Testis (tissue), 3 donors: Measurements from ENCODE around the gene MARCHF3. TPM values are rescaled to one million over a fixed set of nuclear protein-coding genes. Genes with fewer than 3 reads are reported as not detected.

ENCODE experiments used
- DNase-seq: peaks from one replicate; pipeline ENCODE4 v3.0.0-alpha.2; 2019
- H3K27ac ChIP-seq, 2 donors: fragments of 200-600 bp; sonication (generic); one replicate each; pipeline ENCODE4 v1.5.1; 2019
- H3K27me3 ChIP-seq: fragments of 200-600 bp; sonication (generic); one replicate; pipeline ENCODE4 v1.5.1; 2019
- H3K36me3 ChIP-seq: fragments of 200-600 bp; sonication (generic); one replicate; pipeline ENCODE4 v1.5.1; 2017; ENCODE audit warnings: low read depth; ENCODE audit errors: missing control alignments
- H3K4me1 ChIP-seq: fragments of 200-600 bp; sonication (generic); one replicate; pipeline ENCODE4 v1.5.1; 2019
- H3K4me3 ChIP-seq, 2 donors: fragments of 200-600 bp; sonication (generic); one replicate each; pipeline ENCODE4 v1.5.1; 2017 to 2019
- H3K9me3 ChIP-seq: fragments of 200-600 bp; sonication (generic); one replicate; pipeline ENCODE4 v1.5.1; 2017
- CTCF ChIP-seq, 3 experiments: fragments of 450-650 bp in 2 of 3; fragments of 200-600 bp in 1 of 3; sonication (generic) in 1 of 3; IDR thresholded peaks; one replicate each; pipeline ENCODE4 v1.5.1; 2016 to 2019; ENCODE audit warnings: antibody characterized with exemption in 3 of 3, mild to moderate bottlenecking in 2 of 3, moderate library complexity in 1 of 3
- POLR2A ChIP-seq: fragments of 450-650 bp; IDR thresholded peaks from one replicate; pipeline ENCODE4 v1.6.1; 2017; ENCODE audit warnings: antibody characterized with exemption, mild to moderate bottlenecking, moderate library complexity
- WGBS, 2 donors: methylation state at CpG; one replicate each; pipeline ENCODE4 v1.1.5; 2018; 5-methylcytosine and 5-hydroxymethylcytosine counted together
- intact Hi-C: fragments of 100-400 bp; cut with DNase I; formaldehyde crosslinking; loops from one replicate; pipeline ENCODE4 v1.15.1; 2023; ENCODE audit warnings: low total_unique reads
- polyA plus RNA-seq: library from polyadenylated mRNA; stranded (reverse); fragments of 350-450 nt; fragmentation: Illumina TruSeq; extraction: RNeasy Lipid Tissue Mini Kit (QIAGEN cat#74804); gene quantifications from one replicate; pipeline ENCODE4 v1.2.3, GENCODE V29; 2014; ENCODE audit warnings: low read depth, low replicate concordance; ENCODE audit not compliant: insufficient read depth
- total RNA-seq, 2 donors: library from RNA; depleted of rRNA; stranded (reverse); fragments of >200 nt; gene quantifications; one replicate each; pipeline ENCODE4 v1.2.3, GENCODE V29; 2016

Gene MARCHF3
- total and polyA plus RNA-seq, 3 donors from 2014 or later, result 34.0 to 81.9 (median 38.8) TPM

DNA sequence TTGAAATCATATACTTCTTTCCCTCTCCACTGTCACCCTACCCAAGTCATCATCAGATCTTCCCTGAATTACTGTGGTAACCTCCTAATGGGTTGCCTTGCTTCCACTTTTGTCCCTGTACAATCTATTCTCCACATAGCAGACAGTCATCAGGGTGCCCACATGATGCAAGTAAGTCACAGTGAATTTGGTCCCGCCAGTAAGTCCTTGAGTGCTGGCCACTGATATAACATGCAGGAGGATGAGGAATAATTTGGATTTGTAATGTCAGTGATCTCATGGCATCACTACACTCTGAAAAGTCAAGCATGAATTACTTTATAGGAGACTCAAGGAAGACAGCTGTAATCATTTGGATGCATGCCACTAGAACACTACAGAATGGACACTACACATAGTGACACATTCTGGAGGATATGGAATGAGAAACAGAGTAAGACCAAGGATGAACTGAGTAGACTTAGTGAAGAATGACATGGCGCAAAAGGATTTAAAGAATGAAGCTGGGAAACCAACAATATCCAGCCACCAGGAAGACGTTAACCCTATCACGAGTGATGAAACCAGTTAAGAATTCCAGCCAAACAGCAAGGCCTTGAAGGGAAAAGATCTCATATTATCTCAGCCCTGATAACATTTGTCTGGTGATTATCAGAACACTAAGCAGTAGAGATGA, 28.6 kb downstream of the MARCHF3 start:
- Histone ChIP-seq H3K9me3 (no peaks in the 10 kb centered on the region), H3K27ac (no peak overlapping the region), H3K36me3 (no peaks in the 10 kb centered on the region), H3K4me1 (no peaks in the 10 kb centered on the region), H3K4me3 (no peak overlapping the region), H3K27me3 (no peaks in the 10 kb centered on the region)
- intact Hi-C loops, result no loop called here
- no peak for DNase-seq
- no peak for TF ChIP-seq POLR2A
- no peak for TF ChIP-seq CTCF (IDR thresholded peaks at IDR 0.05)
- 64 to 72% methylated on average over 4 of the region's 4 CpGs for WGBS, 2 donors

- Histone ChIP-seq H3K27ac (no peak overlapping the region), H3K9me3 (no peaks in the 10 kb centered on the region), H3K27me3 (no peaks in the 10 kb centered on the region), H3K4me3 (no peak overlapping the region), H3K36me3 (no peaks in the 10 kb centered on the region), H3K4me1 (no peaks in the 10 kb centered on the region)
- intact Hi-C loops, result no loop called here
- 74 to 76% methylated on average over 3 of the region's 3 CpGs for WGBS, 2 donors
- DNase-seq, result no peak
- TF ChIP-seq POLR2A (no peak), CTCF (IDR thresholded peaks at IDR 0.05) (no peak)
Measured at GRCh38 chr5:126998895-126999570, 31.3 kb downstream of the MARCHF3 start.

GRCh38 chr5:126998201-126998631, 32.1 kb downstream of the MARCHF3 start:
- no peak overlapping the region for H3K4me3 ChIP-seq
- H3K27me3 ChIP-seq, result no peaks in the 10 kb centered on the region
- DNase-seq, result no peak

DNA sequence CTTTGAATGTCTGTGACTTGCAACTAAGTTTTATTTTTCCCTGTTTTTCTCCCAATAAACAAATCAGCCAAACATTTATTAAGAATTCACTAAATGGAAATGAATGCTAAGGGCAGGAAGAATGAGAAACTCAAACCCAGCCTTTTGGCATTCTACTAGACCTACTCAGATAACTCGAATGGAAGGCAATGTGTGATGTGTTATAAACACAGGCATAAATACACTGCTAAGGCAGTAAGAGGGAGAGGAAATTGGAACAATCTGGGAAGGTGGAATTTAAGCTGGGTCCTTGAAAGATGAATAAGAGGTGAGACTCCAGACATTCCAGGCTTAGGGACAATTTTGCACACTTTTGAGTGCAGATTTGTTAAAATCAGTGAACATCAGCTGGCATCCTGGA, 34.7 kb downstream of the MARCHF3 start:
- Histone ChIP-seq H3K27ac (no peak overlapping the region), H3K36me3 (no peaks in the 10 kb centered on the region), H3K27me3 (no peaks in the 10 kb centered on the region), H3K9me3 (no peaks in the 10 kb centered on the region), H3K4me3 (no peak overlapping the region), H3K4me1 (no peaks in the 10 kb centered on the region)
- TF ChIP-seq POLR2A (no peak), CTCF (IDR thresholded peaks at IDR 0.05) (no peak)
- intact Hi-C loops, result no loop called here
- no peak for DNase-seq
- 70% methylated on average over 1 of the region's 1 CpG for WGBS, 2 donors

More at GRCh38 chr5:126998201-126998631, 32.1 kb downstream of the MARCHF3 start:
- WGBS, 2 donors, result 60 to 63% methylated on average over 2 of the region's 2 CpGs
- Histone ChIP-seq H3K36me3 (no peaks in the 10 kb centered on the region), H3K27ac (no peak overlapping the region), H3K4me1 (no peaks in the 10 kb centered on the region), H3K9me3 (no peaks in the 10 kb centered on the region)
- intact Hi-C loops, result no loop called here
- TF ChIP-seq POLR2A, result no peak
- TF ChIP-seq CTCF (IDR thresholded peaks at IDR 0.05), result no peak
